IPS DF 4.7 (cell line): ENCODE data around the gene LRP1.

Source experiments
- DNase-seq: peaks from one replicate; pipeline ENCODE4 v3.0.0-alpha.2; 2013; ENCODE audit warnings: low spot score; ENCODE audit errors: extremely low read depth

LRP1 gene

GRCh38 chr12:57210926-57211692, 82.8 kb downstream of the LRP1 start:
- DNase-seq: no peak

- DNase-seq: no peak
These were observed 83.8 kb downstream of the LRP1 start for GRCh38 chr12:57211791-57212700.

GRCh38 chr12:57212701-57213057, 84.4 kb downstream of the LRP1 start:
- DNase-seq: no peak

- no peak for DNase-seq
These were observed 84.9 kb downstream of the LRP1 start for GRCh38 chr12:57213058-57213715.

GRCh38 chr12:57213763-57214397, 85.6 kb downstream of the LRP1 start:
- no peak for DNase-seq

- DNase-seq: no peak
These were observed 86.1 kb downstream of the LRP1 start for GRCh38 chr12:57214398-57214781.

GRCh38 chr12:57215065-57215464, 86.8 kb downstream of the LRP1 start:
- no peak for DNase-seq

- no peak for DNase-seq
These were observed 87.4 kb downstream of the LRP1 start for GRCh38 chr12:57215668-57216013.

GRCh38 chr12:57216014-57216911, 88.0 kb downstream of the LRP1 start, which contains the start of gene NXPH4:
TSS of gene NXPH4 (plus strand) at chr12:57216794. CDS start at chr12:57216970, 176 bp downstream.
- no peak for DNase-seq

- DNase-seq: no peak
These were observed 88.9 kb downstream of the LRP1 start for GRCh38 chr12:57216921-57217879.

GRCh38 chr12:57218030-57218853, 90.0 kb downstream of the LRP1 start:
- DNase-seq: no peak

GRCh38 chr12:57219205-57219992, 91.1 kb downstream of the LRP1 start:
- DNase-seq: no peak

- no peak for DNase-seq
These were observed 91.9 kb downstream of the LRP1 start for GRCh38 chr12:57219993-57220754.

GRCh38 chr12:57220770-57221168, 92.5 kb downstream of the LRP1 start:
- DNase-seq: no peak

- DNase-seq: no peak
These were observed 93.1 kb downstream of the LRP1 start for GRCh38 chr12:57221169-57221917.
